ENCODE data around the gene PLXNA2.
A peak's percentile ranks its signal among the peaks of the same experiment; 100 is the strongest.

The PLXNA2 gene

DNA sequence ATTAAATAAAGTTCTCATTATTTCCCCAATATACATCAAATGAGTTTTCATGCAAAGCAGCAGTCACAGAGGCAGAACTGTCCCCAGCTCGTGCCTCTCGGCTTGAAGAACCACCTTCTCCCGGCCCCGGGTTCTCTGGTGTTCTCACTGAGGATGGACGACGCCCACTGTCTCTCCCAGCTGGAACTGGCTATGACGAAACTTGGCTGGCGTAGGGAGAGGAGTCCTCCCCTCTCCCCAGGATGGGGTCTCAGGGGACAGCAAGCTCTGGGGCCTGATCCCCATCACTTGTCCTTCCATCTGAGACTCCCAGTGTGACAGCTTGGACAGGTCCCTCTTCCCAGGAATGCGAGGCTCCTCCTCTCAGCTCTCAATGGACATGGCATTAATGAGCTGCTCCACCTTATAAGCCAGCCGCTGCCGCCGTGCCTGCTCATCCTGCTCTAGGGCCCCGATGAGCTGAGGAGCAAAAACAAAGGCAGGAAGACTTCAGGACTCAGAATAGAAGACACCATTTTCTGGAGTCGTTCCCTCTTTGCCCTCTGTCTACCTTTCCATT is 217.2 kb downstream of the PLXNA2 start:
- no peak for DNase-seq (ENCODE audit: low read depth)

DNA sequence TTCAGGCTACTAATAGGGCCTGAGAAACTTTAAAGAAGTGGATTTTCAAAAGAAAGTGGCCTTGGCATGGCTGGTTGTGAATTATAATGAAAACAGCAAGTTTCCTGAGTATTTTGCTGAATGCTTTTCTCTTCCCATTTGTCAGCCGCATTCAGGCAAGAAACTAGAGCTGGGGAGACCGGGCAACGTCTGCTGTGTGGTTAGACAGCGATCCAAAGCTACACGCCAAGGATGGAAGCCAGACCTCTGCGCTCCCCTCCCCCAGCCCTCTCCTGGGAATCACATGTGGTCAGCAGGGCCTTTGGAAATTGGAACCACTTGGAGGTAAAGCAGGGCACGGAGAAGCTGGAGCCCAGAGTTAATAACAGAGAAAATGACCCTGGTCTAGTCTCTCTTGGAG is 219.2 kb downstream of the PLXNA2 start:
- peak; percentile 73 for DNase-seq (ENCODE audit: low read depth)

GRCh38 chr1:208024406-208024805 is 219.8 kb downstream of the PLXNA2 start:
- no peak for DNase-seq (ENCODE audit: low read depth)

- no peak for DNase-seq (ENCODE audit: low read depth)
Measured at GRCh38 chr1:208019257-208019656, 224.9 kb downstream of the PLXNA2 start.

GRCh38 chr1:208015255-208015654 is 228.9 kb downstream of the PLXNA2 start:
- no peak for DNase-seq (ENCODE audit: low read depth)

GRCh38 chr1:208013210-208013609 is 231.0 kb downstream of the PLXNA2 start:
- no peak for DNase-seq (ENCODE audit: low read depth)

- DNase-seq (ENCODE audit: low read depth): no peak
Measured at GRCh38 chr1:208012721-208013120, 231.5 kb downstream of the PLXNA2 start.

DNA sequence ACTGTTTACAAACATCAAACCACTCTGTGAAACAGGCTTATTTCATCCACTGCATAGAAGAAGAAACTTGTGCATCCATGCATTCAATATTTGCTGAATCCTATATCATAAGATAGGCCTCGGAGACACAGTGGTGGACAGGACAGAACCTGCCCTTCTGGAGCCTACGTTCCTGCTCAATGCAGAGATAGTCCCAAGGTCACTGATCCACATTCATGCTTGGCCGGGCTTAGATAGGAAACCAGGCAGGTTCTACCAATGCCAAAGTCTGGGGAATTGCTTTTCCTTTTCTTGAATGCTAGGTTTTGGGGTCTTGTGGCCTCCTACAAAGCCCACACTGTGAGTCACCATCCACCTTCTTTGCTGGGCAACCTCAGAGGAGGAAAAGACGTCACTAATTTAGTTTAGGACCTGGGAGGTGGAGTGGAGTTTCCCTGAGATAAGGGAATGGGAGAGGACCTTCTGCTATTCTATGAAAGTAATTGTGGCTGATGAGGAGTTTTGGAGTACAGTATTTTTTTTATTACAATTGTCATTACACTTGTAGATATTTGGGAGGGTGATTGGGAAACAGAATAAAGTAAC is 233.6 kb downstream of the PLXNA2 start:
- no peak for DNase-seq (ENCODE audit: low read depth)

GRCh38 chr1:208009706-208010444 is 234.3 kb downstream of the PLXNA2 start:
- DNase-seq (ENCODE audit: low read depth): no peak

GRCh38 chr1:208009303-208009702 is 234.9 kb downstream of the PLXNA2 start:
- DNase-seq (ENCODE audit: low read depth): no peak

DNA sequence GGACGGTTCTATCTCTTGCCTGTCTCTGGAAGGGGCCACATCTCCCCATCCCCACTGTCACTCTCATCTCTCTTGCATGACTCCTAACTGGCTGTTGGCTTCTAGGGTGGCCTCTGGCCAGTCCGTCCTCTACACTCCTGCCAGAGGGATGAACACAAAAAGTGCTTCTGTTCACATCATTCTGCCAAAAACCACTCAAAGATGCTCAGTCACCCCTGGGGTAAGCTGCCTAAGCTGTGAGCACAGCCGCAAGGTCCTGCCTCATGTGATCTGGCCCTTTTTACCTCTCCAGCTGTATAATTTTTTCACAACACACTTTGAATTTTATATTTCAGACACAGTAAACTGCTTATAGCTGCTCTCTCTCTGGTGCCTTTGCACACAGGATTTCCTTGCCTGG is 235.7 kb downstream of the PLXNA2 start:
- no peak for DNase-seq (ENCODE audit: low read depth)

GRCh38 chr1:208007938-208008342 is 236.2 kb downstream of the PLXNA2 start:
- DNase-seq (ENCODE audit: low read depth): peak; percentile 84

- DNase-seq (ENCODE audit: low read depth): peak; percentile 29
Measured at GRCh38 chr1:208007319-208007937, 236.8 kb downstream of the PLXNA2 start.

DNA sequence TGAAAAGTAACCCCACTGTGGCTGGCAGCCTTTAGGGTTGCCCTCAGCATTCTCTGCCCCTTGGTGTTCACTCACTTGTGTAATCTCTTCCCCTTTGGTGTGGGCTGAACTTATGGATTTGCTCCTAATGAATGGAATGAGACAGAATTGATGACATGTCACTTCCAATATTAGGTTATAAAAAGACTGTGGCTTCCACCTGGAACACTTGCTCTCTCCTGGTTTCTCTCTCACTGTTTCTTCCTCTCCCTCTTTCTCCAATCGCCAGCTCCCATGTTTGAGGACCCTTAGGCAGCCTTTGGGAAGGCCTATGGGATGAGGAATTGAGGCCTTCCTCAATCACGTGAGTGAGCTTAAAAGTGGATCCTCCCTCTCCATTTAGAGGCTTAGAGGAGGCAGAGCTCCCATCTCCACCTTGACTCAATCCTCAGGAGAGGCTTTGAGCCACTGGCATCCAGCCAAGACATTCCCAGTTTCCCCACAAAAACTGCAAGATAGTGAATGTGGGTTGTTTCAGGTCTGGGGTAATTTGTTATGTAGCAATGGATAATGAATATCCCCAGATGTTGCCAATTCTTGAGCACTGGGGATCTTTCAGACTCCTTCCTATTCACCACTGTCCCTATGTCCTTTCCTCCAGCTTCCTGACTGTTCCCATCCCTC is 237.8 kb downstream of the PLXNA2 start:
- DNase-seq (ENCODE audit: low read depth): peak; percentile 77

GRCh38 chr1:208004851-208005250 is 239.3 kb downstream of the PLXNA2 start:
- DNase-seq (ENCODE audit: low read depth): peak; percentile 84

DNA sequence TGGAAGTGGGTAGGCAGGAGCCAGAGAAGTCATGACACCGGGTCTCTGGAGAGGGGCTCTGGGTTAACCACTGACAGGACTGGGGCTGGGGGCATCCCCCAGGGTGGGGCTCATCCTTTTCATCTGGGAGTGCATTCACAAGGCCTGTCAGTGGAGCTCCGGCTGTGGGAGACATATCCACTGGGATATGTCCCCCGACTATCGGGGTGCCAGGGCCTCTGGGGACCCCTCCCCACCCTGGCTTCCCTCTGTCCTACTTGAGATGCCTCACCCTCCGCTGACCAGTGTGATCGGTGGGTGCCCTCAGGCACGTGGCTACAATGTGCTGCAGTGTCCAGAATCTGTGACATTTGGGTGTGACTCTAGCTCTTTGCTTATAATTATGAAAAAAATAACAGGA is 240.9 kb downstream of the PLXNA2 start:
- no peak for DNase-seq (ENCODE audit: low read depth)

DNA sequence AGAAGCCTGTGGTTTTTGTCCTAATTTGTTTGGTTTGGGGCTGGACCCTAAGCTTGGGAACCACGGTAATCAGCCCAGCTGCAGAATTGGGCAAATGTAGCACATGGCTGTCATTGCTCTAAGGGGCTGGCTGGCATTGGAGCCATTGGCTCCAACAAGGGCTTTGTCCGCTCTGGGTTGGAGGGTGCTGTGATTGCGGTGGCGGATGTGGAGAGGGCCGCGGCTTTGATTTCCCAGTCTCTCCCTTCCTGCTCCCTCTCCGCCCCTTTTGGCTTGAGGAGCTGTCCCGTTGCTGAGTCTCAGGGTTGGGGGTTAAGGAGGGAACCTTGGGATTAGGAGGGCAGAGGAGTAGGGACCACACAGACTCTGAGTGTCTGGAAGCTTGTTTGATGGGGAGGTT is 241.5 kb downstream of the PLXNA2 start:
- no peak for DNase-seq (ENCODE audit: low read depth)

DNA sequence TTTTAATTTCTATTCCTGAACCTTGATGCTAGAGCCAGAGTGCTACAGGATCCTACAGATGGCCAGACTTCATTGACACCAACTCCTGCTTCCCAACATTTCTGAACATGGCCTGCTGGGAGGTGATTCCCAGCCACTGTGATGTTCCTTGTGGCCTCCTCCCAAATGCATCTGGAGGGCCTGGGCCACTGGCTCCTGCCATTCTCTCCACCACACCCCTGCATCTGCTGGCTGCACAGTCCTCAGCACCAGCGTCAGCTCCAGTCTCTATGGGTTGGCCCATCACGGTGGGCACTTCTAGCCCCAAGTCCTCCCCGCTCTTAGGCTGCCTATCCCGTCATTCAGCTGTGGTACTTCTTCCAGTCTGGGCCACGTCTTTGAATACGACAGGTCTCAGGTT is 242.1 kb downstream of the PLXNA2 start:
- DNase-seq (ENCODE audit: low read depth): no peak

DNA sequence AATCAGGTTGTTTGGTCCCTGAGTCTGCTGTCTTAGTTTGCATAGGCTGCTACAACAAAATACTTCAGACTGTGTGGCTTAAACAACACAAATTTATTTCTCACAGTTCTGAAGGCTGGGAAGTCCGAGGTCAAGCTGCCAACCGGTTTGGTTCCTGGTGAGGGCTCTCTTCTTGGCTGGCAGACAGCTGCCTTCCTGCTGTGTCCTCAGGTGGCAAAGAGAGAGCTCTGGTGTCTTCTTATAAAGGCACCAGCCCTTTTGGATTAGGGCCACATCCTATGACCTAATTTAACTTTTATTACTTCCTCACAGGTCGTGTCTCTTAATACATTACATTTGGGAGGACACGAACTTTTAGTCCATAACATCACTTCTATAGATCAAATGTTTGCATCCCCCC is 243.7 kb downstream of the PLXNA2 start:
- DNase-seq (ENCODE audit: low read depth): no peak

DNA sequence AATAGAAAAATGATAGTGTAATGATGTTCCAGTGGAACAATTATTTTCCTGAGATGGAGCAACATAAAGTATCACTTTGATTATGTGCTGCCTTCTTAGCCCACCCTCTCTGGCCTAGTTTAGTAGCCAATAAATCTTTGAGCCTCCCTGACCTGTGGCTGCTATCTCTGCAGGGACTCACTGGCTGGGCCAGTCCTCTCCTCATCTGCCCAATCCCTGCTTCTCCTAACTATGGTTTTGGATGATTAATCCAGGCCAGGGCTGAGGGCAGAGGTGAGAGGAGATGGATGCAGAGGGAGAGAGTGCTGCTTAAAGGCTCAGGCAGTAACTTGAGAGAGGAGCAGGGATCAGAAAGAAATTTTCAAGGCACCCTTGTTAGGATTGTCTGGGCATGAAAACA is 244.2 kb downstream of the PLXNA2 start:
- DNase-seq (ENCODE audit: low read depth): no peak

GRCh38 chr1:207999274-207999915 is 244.8 kb downstream of the PLXNA2 start:
- DNase-seq (ENCODE audit: low read depth): no peak

GRCh38 chr1:207998691-207999090 is 245.5 kb downstream of the PLXNA2 start:
- no peak for DNase-seq (ENCODE audit: low read depth)

All from amniotic epithelial cell (primary cell).